ENCODE results near the gene LATS1. TPM values are rescaled to one million over a fixed set of nuclear protein-coding genes. Genes with fewer than 3 reads are reported as not detected.

Gene LATS1
- polyA plus RNA-seq, 1 of the 3 experiments (the other 2 are of a cell fraction), result 6.9 TPM

GRCh38 chr6:149642829-149643580, 74.9 kb downstream of the LATS1 start:
- 100% methylated on average over 1 of the region's 1 CpG for whole genome bisulfite sequencing (ENCODE audit: low lambda C conversion rate)
- Histone ChIP-seq H3K4me3 (ENCODE audit: low read depth in 2 of 2, low read length in 1 of 2) (no peak overlapping the region), H3K4me1 (ENCODE audit: control insufficient read depth in 1 of 2, insufficient read depth in 2 of 2, low read depth in 1 of 2, low read length in 1 of 2) (no peaks in the 10 kb centered on the region; a peak in 1 of 4 replicates), H3K4me2 (no peak overlapping the region), H3K79me2 (ENCODE audit: insufficient read depth) (peaks cover 91% of the 10 kb centered on the region), H3K27ac (ENCODE audit: low read depth in 2 of 2, low read length in 1 of 2) (no peak overlapping the region), H3K27me3 (ENCODE audit: insufficient read depth) (no peaks in the 10 kb centered on the region), H3K36me3 (replicated peaks in 1 of 2; ENCODE audit: control insufficient read depth in 1 of 2, insufficient read depth in 2 of 2, low read length in 1 of 2) (no peaks in the 10 kb centered on the region), H3K9me3 (no peaks in the 10 kb centered on the region), H3F3A (replicated peaks; ENCODE audit: insufficient read depth) (peaks cover 5% of the 10 kb centered on the region), H4K20me1 (ENCODE audit: insufficient read depth) (no peaks in the 10 kb centered on the region), H3K9me2 (no peaks in the 10 kb centered on the region), H2AFZ (ENCODE audit: low read depth) (no peak overlapping the region), H3K9ac (no peak overlapping the region)
- no peak for DNase-seq
- ChIA-PET POLR2A (no interaction called here), CTCF (interaction anchor here (0.9 kb wide), 1 partner anchor 97 kb away, joined by 3 read pairs; the partner anchor contains the start of gene PPIL4)
- TF ChIP-seq RFX5 (IDR thresholded peaks at IDR 0.05; ENCODE audit: low read length) (no peak), FOXM1 (IDR thresholded peaks at IDR 0.05; ENCODE audit: low read depth) (no peak), MEF2A (IDR thresholded peaks at IDR 0.05; ENCODE audit: borderline replicate concordance, low read depth) (no peak), IRF3 (IDR thresholded peaks at IDR 0.05; ENCODE audit: low read depth, low read length) (no peak)

GRCh38 chr6:149636124-149636523, 81.8 kb downstream of the LATS1 start:
- H3K27me3 ChIP-seq (ENCODE audit: insufficient read depth), result no peaks in the 10 kb centered on the region
- H3K36me3 ChIP-seq (replicated peaks in 1 of 2; ENCODE audit: control insufficient read depth in 1 of 2, insufficient read depth in 2 of 2, low read length in 1 of 2), result peaks cover 4 to 6% of the 10 kb centered on the region in 2 experiments
- no peak overlapping the region for H3K9ac ChIP-seq
- H3F3A ChIP-seq (replicated peaks; ENCODE audit: insufficient read depth), result peaks cover 5% of the 10 kb centered on the region
- no peak for DNase-seq
- peaks cover 37% of the 10 kb centered on the region; the same call in 1 of the 2 replicates for H3K79me2 ChIP-seq (ENCODE audit: insufficient read depth)
- H3K4me2 ChIP-seq, result no peak overlapping the region
- no peaks in the 10 kb centered on the region for H4K20me1 ChIP-seq (ENCODE audit: insufficient read depth)
- no peaks in the 10 kb centered on the region for H3K9me3 ChIP-seq
- H3K27ac ChIP-seq (ENCODE audit: low read depth in 2 of 2, low read length in 1 of 2), result no peak overlapping the region
- ChIA-PET POLR2A (no interaction called here), CTCF (no interaction called here)
- 51% methylated on average over 2 of the region's 2 CpGs for WGBS (ENCODE audit: low lambda C conversion rate)
- no peak for TF ChIP-seq RXRA (IDR thresholded peaks at IDR 0.05; ENCODE audit: borderline replicate concordance, low read depth)
- TF ChIP-seq FOSL2 (IDR thresholded peaks at IDR 0.05; ENCODE audit: borderline replicate concordance, low read depth), result peak; percentile 56; the same call in 1 of the 2 replicates
- no peak for TF ChIP-seq TCF12 (IDR thresholded peaks at IDR 0.05)
- TF ChIP-seq JUND (IDR thresholded peaks at IDR 0.05), result 0 out of 2 replicates have a peak, but pooled peaks have one; percentile 7
- no peak for TF ChIP-seq ELF1 (IDR thresholded peaks at IDR 0.05)
- no peak overlapping the region for H3K4me3 ChIP-seq (ENCODE audit: low read depth in 2 of 2, low read length in 1 of 2)
- no peak overlapping the region for H2AFZ ChIP-seq (ENCODE audit: low read depth)
- H3K9me2 ChIP-seq, result no peaks in the 10 kb centered on the region
- H3K4me1 ChIP-seq (ENCODE audit: control insufficient read depth in 1 of 2, insufficient read depth in 2 of 2, low read depth in 1 of 2, low read length in 1 of 2), result no peaks in the 10 kb centered on the region

- Histone ChIP-seq H3F3A (replicated peaks; ENCODE audit: insufficient read depth) (peaks cover 5% of the 10 kb centered on the region), H3K9ac (no peak overlapping the region), H3K4me3 (ENCODE audit: low read depth in 2 of 2, low read length in 1 of 2) (no peak overlapping the region), H3K27me3 (ENCODE audit: insufficient read depth) (no peaks in the 10 kb centered on the region), H4K20me1 (ENCODE audit: insufficient read depth) (no peaks in the 10 kb centered on the region), H3K9me3 (no peaks in the 10 kb centered on the region), H3K27ac (ENCODE audit: low read depth in 2 of 2, low read length in 1 of 2) (no peak overlapping the region), H3K4me2 (no peak overlapping the region), H2AFZ (ENCODE audit: low read depth) (no peak overlapping the region), H3K9me2 (no peaks in the 10 kb centered on the region), H3K36me3 (replicated peaks in 1 of 2; ENCODE audit: control insufficient read depth in 1 of 2, insufficient read depth in 2 of 2, low read length in 1 of 2) (peaks cover 4 to 6% of the 10 kb centered on the region in 2 experiments), H3K4me1 (ENCODE audit: control insufficient read depth in 1 of 2, insufficient read depth in 2 of 2, low read depth in 1 of 2, low read length in 1 of 2) (no peaks in the 10 kb centered on the region), H3K79me2 (ENCODE audit: insufficient read depth) (peaks cover 22% of the 10 kb centered on the region; the same call in 1 of the 2 replicates)
- no peak for DNase-seq
- ChIA-PET CTCF (no interaction called here), POLR2A (no interaction called here)
- TF ChIP-seq RXRA (IDR thresholded peaks at IDR 0.05; ENCODE audit: borderline replicate concordance, low read depth), result no peak
- TF ChIP-seq RFX5 (IDR thresholded peaks at IDR 0.05; ENCODE audit: low read length), result no peak
- no peak for TF ChIP-seq USF2 (IDR thresholded peaks at IDR 0.05; ENCODE audit: borderline replicate concordance, low read depth, low read length)
- TF ChIP-seq SMC3 (IDR thresholded peaks at IDR 0.05; ENCODE audit: low read depth, low read length), result no peak
- no peak for TF ChIP-seq YY1 (IDR thresholded peaks at IDR 0.05; ENCODE audit: low read depth)
- no peak for TF ChIP-seq EP300 (IDR thresholded peaks at IDR 0.05; ENCODE audit: borderline replicate concordance in 1 of 2, low read depth in 1 of 2, low read length in 1 of 2)
- TF ChIP-seq FOXM1 (IDR thresholded peaks at IDR 0.05; ENCODE audit: low read depth), result no peak
- TF ChIP-seq TAF1 (IDR thresholded peaks at IDR 0.05; ENCODE audit: borderline replicate concordance, low read depth, low read length), result no peak
- TF ChIP-seq NFIC (IDR thresholded peaks at IDR 0.05; ENCODE audit: borderline replicate concordance), result no peak
- TF ChIP-seq RCOR1 (IDR thresholded peaks at IDR 0.05; ENCODE audit: low read length), result no peak
- WGBS (ENCODE audit: low lambda C conversion rate), result 92% methylated on average over 1 of the region's 1 CpG
Measured at GRCh38 chr6:149634315-149634714, 83.6 kb downstream of the LATS1 start.

Measured in SK-N-SH (cell line).